GM18873 (cell line): ENCODE data around the gene TSPAN18.

ENCODE experiments used
- ATAC-seq: cut with Tn5 transposase; IDR thresholded peaks from one replicate; pipeline ENCODE4 v1.9.1; 2021; ENCODE audit warnings: mild to moderate bottlenecking, moderate library complexity, moderate number of reproducible peaks; ENCODE audit not compliant: unreplicated experiment, low FRiP score

The TSPAN18 gene

DNA sequence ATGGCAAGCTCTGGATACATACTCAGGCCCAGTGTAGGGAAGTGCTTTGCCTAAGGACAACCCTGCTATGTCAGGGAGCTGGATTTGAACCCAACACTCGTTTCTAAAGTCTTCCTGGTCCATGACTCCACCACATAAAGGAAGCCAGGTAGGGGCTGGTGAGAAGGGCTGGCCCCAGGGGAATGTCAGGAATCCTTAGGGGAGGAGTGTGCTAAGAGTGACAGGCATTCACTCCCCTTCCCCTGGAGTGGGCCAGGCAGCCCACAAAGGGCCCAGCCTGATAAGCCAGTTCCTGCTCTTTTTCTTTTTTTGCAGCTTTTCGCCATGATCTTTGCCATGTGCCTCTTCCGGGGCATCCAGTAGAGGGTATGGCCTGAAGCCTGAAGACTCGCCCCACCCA lies 202.1 kb downstream of the TSPAN18 start:
- no peak for ATAC-seq

GRCh38 chr11:44930588-44931302 lies 204.0 kb downstream of the TSPAN18 start:
- ATAC-seq = no peak

- no peak for ATAC-seq
Measured at GRCh38 chr11:44931466-44931865, 204.7 kb downstream of the TSPAN18 start.

DNA sequence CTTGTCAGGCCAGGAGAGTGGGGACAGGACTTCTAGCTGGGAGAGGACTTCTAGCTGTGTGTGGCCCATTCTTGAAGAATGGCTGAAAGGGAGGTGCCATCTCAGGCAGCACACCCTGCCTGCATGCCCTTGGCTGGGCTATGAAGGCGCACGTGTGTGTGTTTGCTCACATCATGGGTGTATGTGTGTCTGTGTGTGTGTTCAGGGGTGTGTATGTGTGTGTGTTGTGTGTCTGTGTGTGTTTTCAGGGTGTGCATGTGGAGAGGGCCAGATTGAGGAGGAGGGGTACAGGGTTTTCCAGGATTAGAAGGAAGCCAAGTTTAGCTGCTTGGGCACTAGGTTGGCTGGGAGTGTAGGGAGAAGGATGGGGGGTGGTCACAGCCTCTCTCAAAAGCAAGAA lies 207.3 kb downstream of the TSPAN18 start:
- no peak for ATAC-seq

DNA sequence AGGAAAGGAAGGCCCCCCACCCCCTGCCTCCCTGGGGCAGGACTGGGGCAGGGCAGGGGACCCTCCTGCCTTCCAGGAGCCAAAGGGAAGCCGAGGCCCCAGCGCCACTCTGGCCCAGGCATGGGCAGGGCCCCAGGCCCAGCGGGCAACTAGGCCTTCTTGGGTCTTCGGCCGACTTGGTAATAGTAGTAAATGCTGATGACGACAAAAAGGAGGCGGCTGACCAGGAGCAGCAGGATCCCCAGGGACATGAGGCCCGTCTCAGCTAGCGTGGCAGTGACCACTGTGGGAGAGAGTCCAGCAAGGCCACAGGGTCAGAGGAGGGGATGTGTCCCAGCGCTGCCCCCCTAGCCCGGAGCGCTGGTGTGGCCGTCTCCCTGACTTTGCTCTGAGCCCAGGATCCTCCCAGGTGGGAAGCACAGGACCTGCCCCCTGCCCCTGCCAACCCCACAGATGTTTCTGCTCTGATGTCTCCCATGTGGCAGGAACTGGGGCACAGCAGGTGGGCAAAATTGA lies 208.0 kb downstream of the TSPAN18 start:
- no peak for ATAC-seq

- ATAC-seq = no peak
Measured at GRCh38 chr11:44936525-44936924, 209.8 kb downstream of the TSPAN18 start.

GRCh38 chr11:44936951-44937543 lies 210.3 kb downstream of the TSPAN18 start:
- no peak for ATAC-seq

DNA sequence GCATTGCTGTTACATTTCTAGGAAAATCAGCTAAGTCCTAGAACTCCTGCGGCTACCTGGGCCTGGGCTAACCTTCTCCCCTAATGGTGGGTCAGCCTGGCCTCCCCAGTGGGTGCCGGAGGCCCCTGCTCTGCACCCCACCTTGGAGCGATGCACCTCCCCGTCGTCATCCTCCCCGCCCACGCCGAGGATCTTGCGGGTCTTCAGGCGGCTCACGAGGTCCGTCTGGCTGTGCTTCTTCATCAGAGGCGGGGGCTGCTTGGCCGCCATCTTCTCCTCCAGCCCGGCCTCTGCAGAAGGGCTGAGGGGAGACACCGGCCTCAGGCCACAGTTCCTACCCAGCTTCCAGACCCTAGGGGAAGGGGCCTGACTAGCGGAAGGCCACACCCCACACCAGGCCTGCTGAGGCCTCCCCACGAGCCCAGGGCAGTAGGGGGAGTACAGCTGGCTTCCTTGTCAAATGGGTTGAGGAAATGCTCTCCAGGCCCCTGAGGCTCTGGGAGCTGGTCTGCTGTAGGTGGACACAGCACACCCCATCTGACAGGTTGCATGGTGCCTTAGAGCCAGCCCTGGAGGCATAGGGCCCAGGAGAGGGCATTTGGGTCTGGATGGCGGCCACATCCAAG lies 211.4 kb downstream of the TSPAN18 start:
- ATAC-seq = no peak

DNA sequence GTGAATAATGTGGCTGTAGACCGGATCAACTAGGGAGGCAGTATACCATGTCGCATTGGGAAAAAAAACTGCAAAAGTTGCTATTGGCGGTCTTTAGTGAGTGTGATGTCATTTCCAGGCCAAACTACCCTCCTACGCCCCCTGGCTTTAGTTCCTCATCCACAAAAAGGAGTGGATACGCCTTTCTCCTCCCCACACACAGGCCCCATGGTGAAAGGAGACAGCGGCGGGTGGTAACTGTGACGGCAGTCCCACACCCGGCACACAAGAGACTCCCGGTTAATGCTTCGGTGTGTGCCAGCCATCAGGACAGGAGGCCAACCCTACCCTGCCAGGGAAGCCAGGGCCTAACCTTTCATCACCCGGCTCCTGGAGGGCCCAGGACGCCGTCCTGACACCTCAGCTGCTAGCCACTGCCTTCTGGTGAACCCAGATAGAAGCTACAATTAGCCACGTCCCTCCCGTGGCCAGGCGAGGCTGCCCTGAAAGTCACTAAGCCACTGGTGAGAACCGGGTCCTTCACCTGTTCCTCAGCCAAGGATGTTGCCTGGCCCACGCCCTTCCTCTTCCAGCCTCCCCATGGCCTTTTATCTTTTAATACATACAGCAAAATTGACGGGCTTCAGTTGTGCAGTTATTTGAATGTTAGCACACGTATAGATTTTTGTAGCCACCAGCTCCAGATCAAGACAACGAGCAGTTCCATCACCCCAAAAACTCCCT lies 213.1 kb downstream of the TSPAN18 start:
- ATAC-seq = no peak

GRCh38 chr11:44940404-44940803 lies 213.6 kb downstream of the TSPAN18 start:
- ATAC-seq = no peak

- no peak for ATAC-seq
Measured at GRCh38 chr11:44940835-44941234, 214.1 kb downstream of the TSPAN18 start.

DNA sequence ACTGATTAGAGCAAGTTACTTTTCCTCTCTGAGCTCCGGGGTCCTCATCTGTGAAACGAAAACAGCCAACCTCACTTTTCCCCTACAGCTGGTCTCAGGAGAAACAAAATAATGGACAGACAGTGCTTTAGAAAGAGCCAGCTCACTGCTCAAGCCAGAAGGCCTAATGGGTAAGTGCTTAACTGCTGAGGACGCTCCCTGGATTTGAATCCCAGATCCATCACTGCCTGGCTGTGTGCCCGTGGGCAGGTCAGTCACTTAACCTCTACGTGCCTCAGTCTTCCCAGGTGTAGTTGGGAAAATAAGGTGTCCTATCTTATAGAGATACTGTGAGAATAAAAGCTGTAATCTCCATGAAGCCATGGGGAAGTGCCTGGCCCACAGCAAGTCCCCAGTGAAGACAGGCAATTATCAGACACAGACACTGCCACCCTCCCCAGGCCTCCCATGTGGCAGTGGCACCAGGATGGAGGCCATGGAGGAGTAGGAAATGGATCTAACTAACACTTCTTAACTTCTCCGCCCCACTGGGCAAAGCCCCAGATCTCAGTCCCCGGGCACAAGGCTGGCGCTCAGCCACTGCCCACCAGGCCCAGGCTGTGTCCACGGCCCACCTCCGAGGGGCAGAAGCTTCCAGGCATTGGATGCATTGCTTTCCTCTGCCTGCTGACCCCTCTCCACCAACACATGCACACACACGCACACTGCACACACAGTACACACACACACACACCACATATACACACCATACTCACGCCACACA lies 214.7 kb downstream of the TSPAN18 start:
- ATAC-seq = no peak

GRCh38 chr11:44942029-44942955 lies 215.5 kb downstream of the TSPAN18 start:
- ATAC-seq = no peak

DNA sequence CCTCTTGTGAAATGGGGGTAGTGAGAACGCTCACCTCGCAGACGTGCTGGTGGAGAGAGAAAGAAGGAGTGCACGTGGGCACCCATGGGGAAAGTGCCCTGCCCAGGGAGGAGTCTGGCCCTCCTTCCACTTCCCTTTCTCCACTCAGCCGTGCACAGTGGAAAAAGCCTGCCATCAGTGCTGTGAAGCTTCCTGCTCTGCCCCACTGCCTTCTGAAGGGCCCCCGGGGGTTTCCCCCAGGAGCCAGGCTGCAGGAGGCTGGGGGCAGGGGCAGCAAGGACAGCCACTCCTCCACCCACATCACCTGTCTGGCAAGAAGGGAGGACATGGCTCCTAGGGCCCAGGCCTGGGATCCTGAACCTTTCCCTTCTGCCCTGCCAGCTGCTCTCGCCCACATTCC lies 216.4 kb downstream of the TSPAN18 start:
- ATAC-seq = no peak

- no peak for ATAC-seq
Measured at GRCh38 chr11:44943696-44944095, 216.9 kb downstream of the TSPAN18 start.

- ATAC-seq = no peak
Measured at GRCh38 chr11:44944181-44944852, 217.6 kb downstream of the TSPAN18 start.

GRCh38 chr11:44944853-44945235 lies 218.1 kb downstream of the TSPAN18 start:
- ATAC-seq = no peak

- no peak for ATAC-seq
Measured at GRCh38 chr11:44945666-44946065, 218.9 kb downstream of the TSPAN18 start.

DNA sequence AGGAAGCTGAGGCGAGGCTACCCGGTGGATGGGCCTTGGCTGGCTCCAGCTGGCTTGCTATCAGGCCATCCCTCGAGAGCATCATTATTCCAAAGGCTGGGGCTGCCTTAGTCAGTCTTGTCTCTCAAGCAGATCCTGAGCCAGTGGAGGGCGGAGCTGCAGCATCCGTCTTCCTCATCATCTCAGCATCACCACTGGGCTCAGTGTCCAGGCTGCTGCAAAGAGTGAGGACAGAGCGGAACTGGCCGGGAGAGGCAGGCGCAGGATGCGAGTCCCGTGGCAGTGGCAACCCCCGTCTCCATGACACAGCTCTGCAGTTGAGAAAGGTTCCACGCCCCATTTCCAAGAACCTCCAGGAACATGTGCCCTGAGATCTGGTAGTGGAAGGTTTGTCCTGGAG lies 219.5 kb downstream of the TSPAN18 start:
- ATAC-seq = no peak
